VCaP (cell line): ENCODE results near the gene MAN1C1.

Source experiments
- H3K27ac ChIP-seq: fragments of 450-650 bp; 2 replicates; pipeline ENCODE4 v1.5.1; 2017
- TF ChIP-seq, protein P1 (sequence below): fragments of 450-650 bp; conservative IDR thresholded peaks from 2 replicates; pipeline ENCODE4 v1.5.1; 2017; ENCODE audit warnings: mild to moderate bottlenecking, moderate library complexity

MAN1C1 gene

GRCh38 chr1:25805863-25806225 is 189.3 kb downstream of the MAN1C1 start:
- TF ChIP-seq, protein P1, sequence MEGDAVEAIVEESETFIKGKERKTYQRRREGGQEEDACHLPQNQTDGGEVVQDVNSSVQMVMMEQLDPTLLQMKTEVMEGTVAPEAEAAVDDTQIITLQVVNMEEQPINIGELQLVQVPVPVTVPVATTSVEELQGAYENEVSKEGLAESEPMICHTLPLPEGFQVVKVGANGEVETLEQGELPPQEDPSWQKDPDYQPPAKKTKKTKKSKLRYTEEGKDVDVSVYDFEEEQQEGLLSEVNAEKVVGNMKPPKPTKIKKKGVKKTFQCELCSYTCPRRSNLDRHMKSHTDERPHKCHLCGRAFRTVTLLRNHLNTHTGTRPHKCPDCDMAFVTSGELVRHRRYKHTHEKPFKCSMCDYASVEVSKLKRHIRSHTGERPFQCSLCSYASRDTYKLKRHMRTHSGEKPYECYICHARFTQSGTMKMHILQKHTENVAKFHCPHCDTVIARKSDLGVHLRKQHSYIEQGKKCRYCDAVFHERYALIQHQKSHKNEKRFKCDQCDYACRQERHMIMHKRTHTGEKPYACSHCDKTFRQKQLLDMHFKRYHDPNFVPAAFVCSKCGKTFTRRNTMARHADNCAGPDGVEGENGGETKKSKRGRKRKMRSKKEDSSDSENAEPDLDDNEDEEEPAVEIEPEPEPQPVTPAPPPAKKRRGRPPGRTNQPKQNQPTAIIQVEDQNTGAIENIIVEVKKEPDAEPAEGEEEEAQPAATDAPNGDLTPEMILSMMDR: no peak
- no peak overlapping the region; the same call in 1 of the 2 replicates for H3K27ac ChIP-seq

DNA sequence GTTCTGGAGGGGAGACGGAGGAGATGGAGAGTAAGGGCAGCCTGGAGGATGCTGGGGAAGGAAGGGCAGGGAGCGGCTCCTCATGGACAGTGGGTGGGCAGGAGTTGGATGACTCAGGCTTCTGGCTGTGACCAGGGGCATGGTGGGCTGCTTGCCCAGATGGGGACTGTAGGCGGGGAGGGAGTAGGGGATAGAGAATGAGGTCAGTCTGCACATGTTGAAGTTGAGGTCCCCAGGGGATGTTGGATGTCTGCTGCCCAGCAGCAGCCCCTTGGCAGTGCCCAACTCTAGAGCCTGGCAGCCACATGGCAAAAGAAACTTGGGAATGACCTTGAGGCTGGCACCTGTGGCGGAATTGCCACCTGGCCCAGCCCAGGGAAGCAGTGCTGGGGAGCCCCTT is 189.8 kb downstream of the MAN1C1 start:
- H3K27ac ChIP-seq: no peak overlapping the region; the same call in 1 of the 2 replicates
- TF ChIP-seq, protein P1: no peak

DNA sequence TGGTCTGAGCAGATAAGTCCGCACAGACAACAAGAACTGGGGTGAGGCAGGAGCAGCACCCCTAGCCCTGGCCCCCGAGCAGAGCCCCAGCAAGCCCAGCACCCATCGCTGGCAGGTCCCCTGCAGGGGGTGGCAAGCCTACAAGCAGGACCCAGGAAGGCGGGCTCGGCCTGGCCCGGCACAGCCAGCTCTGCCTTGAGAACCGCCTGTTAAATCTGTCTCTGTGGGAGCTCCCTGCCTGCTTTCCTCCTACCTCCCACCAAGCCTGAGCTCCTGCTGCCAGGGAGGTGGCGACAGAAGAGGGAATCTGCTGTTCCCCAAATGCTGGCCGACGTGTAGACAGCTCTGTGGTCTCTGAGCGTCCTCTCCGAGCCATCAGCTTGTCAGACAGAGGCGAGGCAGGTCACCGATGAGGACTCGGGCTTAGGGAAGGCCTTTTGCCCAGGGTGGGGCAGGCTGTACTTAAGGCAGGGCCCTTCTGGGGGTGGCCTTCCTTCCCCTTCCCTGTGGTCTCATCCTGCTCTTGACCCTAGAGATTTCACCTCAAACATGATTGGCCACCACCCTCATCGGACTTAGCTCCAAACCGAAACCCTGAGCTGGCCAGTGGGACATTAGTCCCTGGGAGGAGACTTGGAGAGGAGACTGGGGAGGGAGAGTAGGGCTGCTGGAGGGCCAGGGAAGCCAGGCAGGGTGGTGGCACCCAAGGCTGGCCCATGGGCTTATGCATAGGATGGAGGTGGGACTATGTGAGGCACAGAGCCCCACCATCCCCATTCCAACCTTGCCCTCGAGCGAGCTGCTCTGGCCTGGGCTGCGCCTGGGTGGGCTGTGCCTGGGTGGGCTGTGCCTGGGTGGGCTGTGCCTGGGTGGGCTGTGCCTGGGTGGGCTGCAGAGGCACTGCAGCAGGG is 191.1 kb downstream of the MAN1C1 start:
- H3K27ac ChIP-seq: no peak overlapping the region
- TF ChIP-seq, protein P1: no peak

DNA sequence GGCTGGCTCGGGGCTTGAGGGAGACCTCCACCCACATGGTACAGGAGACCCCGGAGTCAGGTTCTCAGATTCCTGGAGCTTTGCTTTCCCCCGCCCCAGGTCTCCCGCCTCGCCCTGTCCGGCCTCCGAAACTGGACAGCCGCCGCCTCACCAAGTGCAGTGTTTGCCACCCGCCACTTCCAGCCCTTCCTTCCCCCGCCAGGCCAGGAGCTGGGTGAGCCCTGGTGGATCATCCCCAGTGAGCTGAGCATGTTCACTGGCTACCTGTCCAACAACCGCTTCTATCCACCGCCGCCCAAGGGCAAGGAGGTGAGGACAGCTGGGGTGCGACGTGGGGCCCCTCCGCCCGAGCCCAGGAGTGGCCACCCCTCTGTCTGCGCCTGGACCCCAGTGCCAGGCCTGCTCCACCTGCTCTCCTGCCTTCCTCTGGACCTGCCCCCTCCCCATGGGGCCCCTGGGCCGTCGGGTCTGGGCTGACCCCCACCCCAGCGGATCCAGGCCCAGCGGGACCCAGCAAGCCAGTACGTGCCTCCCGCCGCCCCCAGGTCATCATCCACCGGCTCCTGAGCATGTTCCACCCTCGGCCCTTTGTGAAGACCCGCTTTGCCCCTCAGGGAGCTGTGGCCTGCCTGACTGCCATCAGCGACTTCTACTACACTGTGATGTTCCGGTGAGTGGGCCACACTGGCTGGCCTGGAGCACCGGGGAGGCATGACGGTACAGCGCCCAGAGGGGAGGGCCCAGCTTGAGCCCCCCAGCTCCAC is 192.1 kb downstream of the MAN1C1 start:
- peak overlapping the region; percentile 55 for H3K27ac ChIP-seq
- TF ChIP-seq, protein P1: no peak

- H3K27ac ChIP-seq: peak overlapping the region; percentile 55
- TF ChIP-seq, protein P1: no peak
These were observed 192.8 kb downstream of the MAN1C1 start for GRCh38 chr1:25809283-25809926.

GRCh38 chr1:25809929-25810328 is 193.3 kb downstream of the MAN1C1 start:
- TF ChIP-seq, protein P1: no peak
- H3K27ac ChIP-seq: peak overlapping the region; percentile 55
